ENCODE data around the gene FOXK2.
A peak's percentile ranks its signal among the peaks of the same experiment; 100 is the strongest.

Gene FOXK2

DNA sequence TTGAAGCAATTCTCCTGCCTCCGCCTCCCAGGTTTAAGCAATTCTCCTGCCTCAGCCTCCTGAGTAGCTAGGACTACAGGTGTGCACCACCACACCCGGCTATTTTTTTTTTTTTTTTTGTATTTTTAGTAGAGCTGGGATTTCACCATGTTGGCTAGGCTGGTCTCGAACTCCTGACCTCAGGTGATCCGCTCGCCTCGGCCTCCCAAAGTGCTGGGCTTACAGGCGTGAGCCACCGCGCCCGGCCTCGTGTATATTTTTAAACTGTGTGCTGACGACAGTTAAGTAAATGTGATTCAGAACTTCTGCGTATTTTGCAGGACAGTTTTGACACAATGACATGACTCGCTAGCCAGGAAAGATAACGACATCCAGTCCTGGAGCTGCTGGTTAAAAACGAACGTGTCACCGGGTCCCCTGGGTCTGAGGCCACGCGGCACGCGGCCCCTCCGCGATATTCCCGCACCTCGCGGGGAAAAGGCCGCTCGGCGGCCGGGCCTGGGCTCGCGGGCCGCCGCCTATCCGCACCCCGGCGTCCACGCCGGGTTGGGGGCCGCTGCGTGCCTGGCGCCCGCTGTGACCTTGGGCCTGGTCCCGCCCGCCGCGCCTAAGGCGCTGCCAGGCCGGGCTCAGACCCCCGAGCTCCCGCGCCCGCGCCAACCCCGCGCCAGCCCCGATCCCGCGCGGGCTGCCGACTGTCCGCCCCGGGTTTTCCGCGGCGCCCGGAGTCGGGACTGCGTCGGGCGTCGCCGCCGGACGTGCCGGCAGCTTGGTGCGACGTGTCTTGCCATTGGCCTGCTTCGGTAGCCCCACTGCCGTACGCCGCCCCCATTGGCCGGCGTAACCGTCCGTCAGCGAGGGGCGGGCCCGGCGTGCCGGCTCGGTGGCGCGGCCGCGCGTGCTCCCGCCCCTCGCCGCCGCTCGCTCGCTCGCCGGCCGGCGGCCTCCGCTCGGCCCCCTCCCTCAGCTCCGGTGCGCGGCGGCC, at the start of gene FOXK2:
Gene FOXK2, plus strand, starts transcription at position 907 of the 985 bp plus-strand sequence. CDS start 157 bp downstream, outside the sequence.
- H3K27ac ChIP-seq, result peak within 1 kb of the TSS; percentile 91
- TF ChIP-seq, protein P1, sequence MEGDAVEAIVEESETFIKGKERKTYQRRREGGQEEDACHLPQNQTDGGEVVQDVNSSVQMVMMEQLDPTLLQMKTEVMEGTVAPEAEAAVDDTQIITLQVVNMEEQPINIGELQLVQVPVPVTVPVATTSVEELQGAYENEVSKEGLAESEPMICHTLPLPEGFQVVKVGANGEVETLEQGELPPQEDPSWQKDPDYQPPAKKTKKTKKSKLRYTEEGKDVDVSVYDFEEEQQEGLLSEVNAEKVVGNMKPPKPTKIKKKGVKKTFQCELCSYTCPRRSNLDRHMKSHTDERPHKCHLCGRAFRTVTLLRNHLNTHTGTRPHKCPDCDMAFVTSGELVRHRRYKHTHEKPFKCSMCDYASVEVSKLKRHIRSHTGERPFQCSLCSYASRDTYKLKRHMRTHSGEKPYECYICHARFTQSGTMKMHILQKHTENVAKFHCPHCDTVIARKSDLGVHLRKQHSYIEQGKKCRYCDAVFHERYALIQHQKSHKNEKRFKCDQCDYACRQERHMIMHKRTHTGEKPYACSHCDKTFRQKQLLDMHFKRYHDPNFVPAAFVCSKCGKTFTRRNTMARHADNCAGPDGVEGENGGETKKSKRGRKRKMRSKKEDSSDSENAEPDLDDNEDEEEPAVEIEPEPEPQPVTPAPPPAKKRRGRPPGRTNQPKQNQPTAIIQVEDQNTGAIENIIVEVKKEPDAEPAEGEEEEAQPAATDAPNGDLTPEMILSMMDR (IDR thresholded peaks at IDR 0.05), result no peak
- TF ChIP-seq ZFX (IDR thresholded peaks at IDR 0.05; ENCODE audit: borderline replicate concordance), result no peak

DNA sequence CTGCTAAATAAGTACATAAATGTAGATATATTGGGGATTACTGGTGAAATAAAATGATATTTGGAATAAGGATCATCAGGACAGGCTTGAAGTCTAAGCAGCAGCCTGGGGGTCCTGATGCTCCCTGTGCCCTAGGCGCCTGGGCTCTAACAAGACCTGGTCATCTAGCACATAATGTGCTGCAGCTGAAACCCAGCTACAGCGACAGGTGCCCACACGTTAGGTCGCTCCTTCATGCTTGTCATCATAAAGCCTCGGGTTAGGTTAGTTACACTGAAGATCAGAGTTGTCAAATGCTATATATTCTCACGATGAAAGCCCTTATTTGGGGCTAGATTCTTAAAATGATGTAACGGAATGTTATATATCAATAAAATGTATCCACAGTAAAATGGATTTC, 49.5 kb upstream of the FOXK2 start:
- no peak overlapping the region for H3K27ac ChIP-seq
- TF ChIP-seq ZFX (IDR thresholded peaks at IDR 0.05; ENCODE audit: borderline replicate concordance), result no peak
- TF ChIP-seq, protein P1 (IDR thresholded peaks at IDR 0.05), result no peak

DNA sequence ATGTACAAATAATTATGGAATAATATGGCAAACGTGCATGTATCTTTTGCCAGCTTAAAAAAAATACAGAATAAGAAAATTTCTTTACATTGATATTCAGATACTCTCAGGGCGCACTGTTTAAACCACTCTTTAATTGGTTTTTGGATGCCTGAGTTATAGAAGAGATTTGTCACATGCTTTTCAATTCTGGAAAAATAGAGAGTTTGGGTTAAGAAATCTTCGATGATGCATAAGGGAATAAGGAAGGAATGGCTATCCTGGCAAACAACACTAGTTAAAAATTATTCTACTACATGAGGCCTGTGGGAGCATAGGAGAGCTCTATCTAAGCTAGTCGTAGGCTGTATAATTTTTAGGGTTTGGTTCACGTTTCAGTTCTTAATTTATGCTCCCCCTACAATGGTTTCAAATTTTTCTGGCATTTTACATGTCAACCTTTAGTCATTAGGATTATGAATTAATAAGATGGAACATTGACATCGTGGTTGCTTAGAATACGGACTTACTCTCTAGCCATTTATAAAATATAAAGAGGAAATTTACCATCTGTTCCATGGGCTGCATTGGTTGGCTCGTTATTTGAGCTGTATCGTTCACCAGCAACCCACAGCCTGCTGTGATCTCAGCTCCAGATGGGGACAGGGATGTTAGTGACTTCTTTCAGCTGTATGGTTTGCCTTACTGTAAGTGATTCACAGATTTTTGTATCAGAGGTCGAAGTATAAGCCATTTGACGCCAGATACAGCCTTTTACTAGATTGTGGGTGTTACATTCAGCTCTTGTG, 45.1 kb upstream of the FOXK2 start:
- TF ChIP-seq ZFX (IDR thresholded peaks at IDR 0.05; ENCODE audit: borderline replicate concordance), result no peak
- TF ChIP-seq, protein P1 (IDR thresholded peaks at IDR 0.05), result no peak
- no peak overlapping the region for H3K27ac ChIP-seq

DNA sequence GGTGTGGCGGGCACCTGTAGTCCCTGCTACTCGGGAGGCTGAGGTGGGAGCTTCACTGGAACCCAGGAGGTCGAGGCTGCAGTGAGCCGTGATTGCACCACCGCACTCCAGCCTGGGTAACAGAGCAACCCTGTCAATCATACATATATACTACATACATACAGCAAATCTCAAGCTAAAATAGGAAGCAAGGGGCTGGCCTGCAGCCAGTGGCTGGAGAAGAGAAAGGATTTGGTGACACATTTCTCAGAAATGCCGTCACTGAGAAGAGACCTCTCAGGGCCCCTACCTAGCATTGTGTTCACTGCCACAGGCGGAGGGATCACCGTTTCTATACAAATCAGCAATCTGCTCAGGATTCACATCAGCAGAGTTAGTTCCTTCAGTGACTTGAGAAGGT, 44.1 kb upstream of the FOXK2 start:
- TF ChIP-seq, protein P1 (IDR thresholded peaks at IDR 0.05), result no peak
- no peak for TF ChIP-seq ZFX (IDR thresholded peaks at IDR 0.05; ENCODE audit: borderline replicate concordance)
- H3K27ac ChIP-seq, result no peak overlapping the region

DNA sequence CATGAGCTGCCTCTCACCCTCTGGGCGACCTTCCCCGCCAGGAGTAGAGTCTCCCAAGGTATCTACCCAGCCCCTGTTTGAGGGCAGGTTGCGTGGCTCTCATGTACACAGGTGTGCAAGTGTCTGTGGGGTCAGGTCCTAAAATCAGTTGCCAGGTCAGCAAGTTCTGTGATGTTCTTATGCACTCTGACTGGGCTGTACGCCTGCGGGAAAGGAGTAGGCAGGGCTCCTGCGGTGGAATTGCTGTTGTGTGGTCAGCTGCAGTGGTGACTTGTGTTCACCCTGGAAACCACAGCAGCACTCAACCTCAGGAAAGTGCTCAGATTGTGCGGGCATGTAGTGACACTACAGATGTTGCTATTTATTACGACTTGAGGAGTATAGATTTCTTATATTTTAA, 41.6 kb upstream of the FOXK2 start:
- H3K27ac ChIP-seq, result no peak overlapping the region
- TF ChIP-seq, protein P1 (IDR thresholded peaks at IDR 0.05), result no peak
- no peak for TF ChIP-seq ZFX (IDR thresholded peaks at IDR 0.05; ENCODE audit: borderline replicate concordance)

DNA sequence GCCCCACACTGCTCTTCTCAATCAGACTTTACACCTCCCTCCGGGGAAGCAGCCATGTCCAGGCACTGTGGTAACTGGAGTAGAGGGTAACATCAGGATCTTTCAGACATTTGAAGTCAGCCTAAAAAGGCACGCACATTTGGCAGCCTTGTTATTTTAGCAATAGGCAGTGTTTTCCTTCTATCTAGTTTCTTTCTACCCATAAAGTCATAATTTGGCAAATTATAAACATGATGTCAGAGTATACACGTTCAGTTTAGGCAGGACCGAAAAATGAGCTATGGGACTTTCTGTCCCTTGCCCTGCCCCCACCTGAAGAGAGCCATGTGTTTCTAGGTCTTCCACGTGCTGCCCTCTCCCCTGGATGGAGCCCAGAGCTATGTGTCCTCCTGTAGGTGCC, 39.9 kb upstream of the FOXK2 start:
- TF ChIP-seq, protein P1 (IDR thresholded peaks at IDR 0.05), result no peak
- TF ChIP-seq ZFX (IDR thresholded peaks at IDR 0.05; ENCODE audit: borderline replicate concordance), result no peak
- H3K27ac ChIP-seq, result no peak overlapping the region
